Prostate gland (tissue), 2 donors: Measurements from ENCODE around the gene LEKR1.

Experiments used
- POLR2A ChIP-seq: fragments of 450-650 bp; IDR thresholded peaks from one replicate; pipeline ENCODE4 v1.6.1; 2016; ENCODE audit warnings: antibody characterized with exemption, mild to moderate bottlenecking
- TF ChIP-seq, protein P1 (sequence below), 4 experiments: fragments of 200-600 bp in 2 of 4; fragments of 450-650 bp in 2 of 4; sonication (generic) in 2 of 4; IDR thresholded peaks; 1 replicate in 3 of 4; 2 replicates in 1 of 4; pipeline ENCODE4 v1.5.1; 2016 to 2019; ENCODE audit warnings: antibody characterized with exemption in 4 of 4, mild to moderate bottlenecking in 2 of 4, moderate library complexity in 2 of 4

GRCh38 chr3:156819842-156820691 lies 6.1 kb upstream of the LEKR1 start:
- TF ChIP-seq POLR2A = no peak
- TF ChIP-seq, protein P1, sequence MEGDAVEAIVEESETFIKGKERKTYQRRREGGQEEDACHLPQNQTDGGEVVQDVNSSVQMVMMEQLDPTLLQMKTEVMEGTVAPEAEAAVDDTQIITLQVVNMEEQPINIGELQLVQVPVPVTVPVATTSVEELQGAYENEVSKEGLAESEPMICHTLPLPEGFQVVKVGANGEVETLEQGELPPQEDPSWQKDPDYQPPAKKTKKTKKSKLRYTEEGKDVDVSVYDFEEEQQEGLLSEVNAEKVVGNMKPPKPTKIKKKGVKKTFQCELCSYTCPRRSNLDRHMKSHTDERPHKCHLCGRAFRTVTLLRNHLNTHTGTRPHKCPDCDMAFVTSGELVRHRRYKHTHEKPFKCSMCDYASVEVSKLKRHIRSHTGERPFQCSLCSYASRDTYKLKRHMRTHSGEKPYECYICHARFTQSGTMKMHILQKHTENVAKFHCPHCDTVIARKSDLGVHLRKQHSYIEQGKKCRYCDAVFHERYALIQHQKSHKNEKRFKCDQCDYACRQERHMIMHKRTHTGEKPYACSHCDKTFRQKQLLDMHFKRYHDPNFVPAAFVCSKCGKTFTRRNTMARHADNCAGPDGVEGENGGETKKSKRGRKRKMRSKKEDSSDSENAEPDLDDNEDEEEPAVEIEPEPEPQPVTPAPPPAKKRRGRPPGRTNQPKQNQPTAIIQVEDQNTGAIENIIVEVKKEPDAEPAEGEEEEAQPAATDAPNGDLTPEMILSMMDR (IDR thresholded peaks at IDR 0.05) = no peak
